AG10803 (cell line): Measurements from ENCODE around the gene NKD2.

Experiments used
- DNase-seq: peaks from one replicate; pipeline ENCODE4 v3.0.0; 2010; ENCODE audit warnings: low read depth
- H3K4me3 ChIP-seq: 2 replicates; pipeline ENCODE4 v1.5.1; 2011; ENCODE audit warnings: mild to moderate bottlenecking, low read length, control low read depth
- CTCF ChIP-seq: conservative IDR thresholded peaks from 2 replicates; pipeline ENCODE4 v1.5.1; 2011; ENCODE audit warnings: mild to moderate bottlenecking, low read length, control low read depth, inconsistent platforms

NKD2 gene

GRCh38 chr5:1027631-1028441, 19.2 kb downstream of the NKD2 start:
- DNase-seq: no peak
- no peak for TF ChIP-seq CTCF
- no peak overlapping the region for H3K4me3 ChIP-seq

GRCh38 chr5:1028481-1029281, 20.1 kb downstream of the NKD2 start:
- DNase-seq: no peak
- no peak for TF ChIP-seq CTCF
- no peak overlapping the region for H3K4me3 ChIP-seq

GRCh38 chr5:1029282-1029944, 20.8 kb downstream of the NKD2 start:
- TF ChIP-seq CTCF: no peak
- no peak for DNase-seq

GRCh38 chr5:1029945-1030625, 21.5 kb downstream of the NKD2 start:
- no peak for DNase-seq
- TF ChIP-seq CTCF: no peak
- no peak overlapping the region for H3K4me3 ChIP-seq

More at GRCh38 chr5:1029282-1029944, 20.8 kb downstream of the NKD2 start:
- no peak overlapping the region for H3K4me3 ChIP-seq

GRCh38 chr5:1030801-1031271, 22.2 kb downstream of the NKD2 start:
- TF ChIP-seq CTCF: no peak

GRCh38 chr5:1031306-1031959, 22.8 kb downstream of the NKD2 start:
- H3K4me3 ChIP-seq: no peak overlapping the region
- no peak for DNase-seq
- no peak for TF ChIP-seq CTCF

More at GRCh38 chr5:1030801-1031271, 22.2 kb downstream of the NKD2 start:
- DNase-seq: no peak
- H3K4me3 ChIP-seq: no peak overlapping the region
